Stomach (tissue), 9 donors: ENCODE data around the gene CAMK2B. TPM values are rescaled to one million over a fixed set of nuclear protein-coding genes. Genes with fewer than 3 reads are reported as not detected.

Experiments
- DNase-seq, 2 donors: peaks; one replicate each; pipeline versions ENCODE4 v3.0.0 to v3.0.0-alpha.2; 2013 to 2019
- H3K27ac ChIP-seq, 5 donors: fragments of 200-600 bp in 4 of 5; sonication (generic) in 4 of 5; one replicate each; pipeline ENCODE4 v1.5.1; 2013 to 2019; ENCODE audit warnings: mild to moderate bottlenecking in 1 of 5, moderate library complexity in 1 of 5
- H3K27me3 ChIP-seq, 3 donors: fragments of 200-600 bp; sonication (generic); one replicate each; pipeline ENCODE4 v1.5.1; 2017 to 2019; ENCODE audit warnings: mixed run types in 1 of 3
- H3K36me3 ChIP-seq, 4 donors: fragments of 200-600 bp; sonication (generic); 1 replicate in 3 of 4; 2 replicates in 1 of 4; pipeline ENCODE4 v1.5.1; 2016 to 2019
- H3K4me1 ChIP-seq, 4 donors: fragments of 200-600 bp; sonication (generic); one replicate each; pipeline ENCODE4 v1.5.1; 2016 to 2019
- H3K4me3 ChIP-seq, 4 donors: fragments of 200-600 bp; sonication (generic) in 3 of 4; one replicate each; pipeline ENCODE4 v1.5.1; 2016 to 2019; ENCODE audit warnings: mild to moderate bottlenecking in 1 of 4
- H3K9me3 ChIP-seq, 4 donors: fragments of 200-600 bp; sonication (generic); one replicate each; pipeline ENCODE4 v1.5.1; 2016 to 2019
- CTCF ChIP-seq, 7 experiments: fragments of 450-650 bp in 4 of 7; fragments of 200-600 bp in 3 of 7; sonication (generic) in 3 of 7; IDR thresholded peaks; one replicate each; pipeline ENCODE4 v1.5.1; 2016 to 2019; ENCODE audit warnings: antibody characterized with exemption in 7 of 7, control low read depth in 2 of 7, mild to moderate bottlenecking in 1 of 7
- EP300 ChIP-seq: sonication (generic); formaldehyde crosslinking; IDR thresholded peaks from one replicate; pipeline ENCODE4 v1.6.1; 2017; ENCODE audit warnings: antibody characterized with exemption
- POLR2A ChIP-seq, 4 donors: fragments of 450-650 bp; IDR thresholded peaks; one replicate each; pipeline ENCODE4 v1.6.1; 2016; ENCODE audit warnings: antibody characterized with exemption in 4 of 4, control low read depth in 2 of 4, mild to moderate bottlenecking in 1 of 4, moderate library complexity in 1 of 4
- POLR2AphosphoS5 ChIP-seq, 3 donors: sonication (generic); formaldehyde crosslinking; IDR thresholded peaks; one replicate each; pipeline ENCODE4 v1.6.1; 2016; ENCODE audit warnings: antibody characterized with exemption in 3 of 3
- intact Hi-C: fragments of 100-400 bp; cut with DNase I; formaldehyde crosslinking; loops from one replicate; pipeline ENCODE4 v1.15.1; 2023; ENCODE audit warnings: low total_unique reads
- polyA plus RNA-seq, 3 donors: library from polyadenylated mRNA; stranded (reverse); fragments of 200-250 nt; gene quantifications; one replicate each; pipeline ENCODE4 v1.2.3, GENCODE V29; 2013
- total RNA-seq, 5 donors: library from RNA; depleted of rRNA; stranded (reverse); fragments of >200 nt; gene quantifications; one replicate each; pipeline versions ENCODE4 v1.1.0 to v1.2.3, GENCODE V29; 2014 to 2016
- donor health status: healthy with polysubstance abuse.
- donor health status: Bipolar disorder and iron deficiency.
- donor health status: healthy.

The CAMK2B gene
- total and polyA plus RNA-seq, 8 donors = 0.92 to 28.4 (median 5.4) TPM; not detected in 2

GRCh38 chr7:44167920-44168319, 157.5 kb downstream of the CAMK2B start:
- no peak for DNase-seq
- H3K4me1 ChIP-seq = no peaks in the 10 kb centered on the region
- no peaks in the 10 kb centered on the region for H3K36me3 ChIP-seq
- intact Hi-C loops = no loop called here
- no peak overlapping the region for H3K4me3 ChIP-seq
- no peak overlapping the region for H3K27ac ChIP-seq
- no peaks in the 10 kb centered on the region for H3K9me3 ChIP-seq
- TF ChIP-seq POLR2AphosphoS5 (IDR thresholded peaks at IDR 0.05) (no peak), CTCF (IDR thresholded peaks at IDR 0.05) (no peak), POLR2A (IDR thresholded peaks at IDR 0.05) (no peak), EP300 (no peak)
- peaks cover 0 to 3% (median 0%) of the 10 kb centered on the region in 3 donors for H3K27me3 ChIP-seq

Other genes starting within 250 kb of the CAMK2B start
- 10 to 100 TPM in 4 of 5 donors, 1 to 10 TPM in 1; 4.7 to 94.2 (median 17.8) TPM for gene POLM, start 243.1 kb downstream of the CAMK2B start, total RNA-seq
- 10 to 100 TPM; 10.2 to 18.6 (median 10.6) TPM for gene POLM, start 243.1 kb downstream of the CAMK2B start, polyA plus RNA-seq
- 100 to 1,000 TPM in 1 of 5 donors, 10 to 100 TPM in 4; 37.3 to 179 (median 58.8) TPM for gene AEBP1, start 221.2 kb downstream of the CAMK2B start, total RNA-seq
- 10 to 100 TPM; 14.6 to 36.7 (median 17.7) TPM for gene AEBP1, start 221.2 kb downstream of the CAMK2B start, polyA plus RNA-seq
- 10 to 100 TPM; 19.8 to 91.2 (median 34.3) TPM for gene POLD2, start 202.0 kb downstream of the CAMK2B start, total RNA-seq
- gene POLD2, start 202.0 kb downstream of the CAMK2B start, polyA plus RNA-seq = 10 to 100 TPM; 77.2 to 85.4 (median 79.6) TPM
- not detected for gene MYL7, start 184.3 kb downstream of the CAMK2B start, total RNA-seq
- 1 to 10 TPM in 1 of 3 donors, not detected in 2; 2.2 TPM for gene MYL7, start 184.3 kb downstream of the CAMK2B start, polyA plus RNA-seq
- under 1 TPM in 1 of 5 donors, not detected in 4; 0.55 TPM for gene GCK, start 136.2 kb downstream of the CAMK2B start, total RNA-seq
- gene GCK, start 136.2 kb downstream of the CAMK2B start, polyA plus RNA-seq = 1 to 10 TPM in 2 of 3 donors, under 1 TPM in 1; 0.80 to 1.9 (median 1.4) TPM
- 10 to 100 TPM; 35.7 to 86.9 (median 52.0) TPM for gene YKT6, start 124.6 kb downstream of the CAMK2B start, total RNA-seq
- 10 to 100 TPM; 35.3 to 58.7 (median 52.4) TPM for gene YKT6, start 124.6 kb downstream of the CAMK2B start, polyA plus RNA-seq
- 100 to 1,000 TPM in 1 of 5 donors, 10 to 100 TPM in 4; 20.4 to 147 (median 52.7) TPM for gene NUDCD3, start 165.1 kb upstream of the CAMK2B start, total RNA-seq
- gene NUDCD3, start 165.1 kb upstream of the CAMK2B start, polyA plus RNA-seq = 10 to 100 TPM; 12.9 to 20.2 (median 15.9) TPM
- 1 to 10 TPM in 3 of 5 donors, not detected in 2; 1.1 to 4.9 (median 1.6) TPM for gene NPC1L1, start 215.7 kb upstream of the CAMK2B start, total RNA-seq
- gene NPC1L1, start 215.7 kb upstream of the CAMK2B start, polyA plus RNA-seq = under 1 TPM in 2 of 3 donors, not detected in 1; 0.12 to 0.20 TPM
- gene DDX56, start 248.3 kb upstream of the CAMK2B start, total RNA-seq = 10 to 100 TPM; 35.6 to 95.1 (median 47.4) TPM
- gene DDX56, start 248.3 kb upstream of the CAMK2B start, polyA plus RNA-seq = 10 to 100 TPM; 40.9 to 98.7 (median 63.7) TPM